K562 (cell line): Measurements from ENCODE around the gene PBXIP1. TPM values are rescaled to one million over a fixed set of nuclear protein-coding genes. Genes with fewer than 3 reads are reported as not detected.

Experiments used
- ATAC-seq: fragments of 200-7000 bp; cut with Tn5 transposase; 3 replicates; pipeline ENCODE4 v1.9.1; 2020; ENCODE audit warnings: moderate library complexity
- BruUV-seq: library from RNA; stranded (reverse); fragments of 400-500 nt; replicated peaks from 2 replicates; lab custom pipeline; 2021; lab: Mats Ljungman, UMichigan
- CTCF ChIA-PET: fragments of 300-600 bp; formaldehyde crosslinking; extraction: SDS; loops from one replicate; lab custom pipeline; 2021; ENCODE audit warnings: low intra/inter-chr PET ratio; lab: Yijun Ruan, JAX
- POLR2A ChIA-PET: fragments of 300-600, 350-650 bp; sonication (Branson Sonifier 250); formaldehyde crosslinking; extraction: SDS; loops from one replicate; lab custom pipeline; 2021; ENCODE audit warnings: antibody characterized with exemption, inconsistent platforms; lab: Yijun Ruan, JAX
- DNase-seq, 4 experiments: peaks; one replicate each; pipeline versions ENCODE4 v3.0.0 to v3.0.0-alpha.2; 2011 to 2018; ENCODE audit warnings: low spot score in 3 of 4, mixed read lengths in 3 of 4; ENCODE audit errors: extremely low read depth in 1 of 4
- FAIRE-seq: peaks from 2 replicates; lab custom pipeline; 2011; peaks lifted over from hg19 to GRCh38; lab: Jason Lieb, UNC
- H2AFZ ChIP-seq: 2 replicates; pipeline ENCODE4 v1.6.0; 2011; ENCODE audit warnings: low read depth, low read length, control low read depth, inconsistent platforms
- H3K27ac ChIP-seq: fragments of 200-600 bp; 3 replicates; pipeline ENCODE4 v1.8.0; 2011; ENCODE audit warnings: low read depth, mild to moderate bottlenecking, control low read depth, inconsistent platforms, low read length, moderate library complexity, mixed read lengths; ENCODE audit errors: extremely low read depth
- H3K27me3 ChIP-seq, 2 experiments: fragments of 300-600 bp in 1 of 2; 2 replicates in 1 of 2; 3 replicates in 1 of 2; pipeline versions ENCODE4 v1.6.0 to v1.8.0; 2011; ENCODE audit warnings: inconsistent platforms in 2 of 2, low read length in 2 of 2, mild to moderate bottlenecking in 1 of 2, mixed read lengths in 1 of 2, moderate library complexity in 1 of 2; ENCODE audit not compliant: control insufficient read depth in 2 of 2, insufficient read depth in 2 of 2
- H3K36me3 ChIP-seq: fragments of 300-600 bp; 3 replicates; pipeline ENCODE4 v1.8.0; 2011; ENCODE audit warnings: mild to moderate bottlenecking, low read length, inconsistent platforms; ENCODE audit not compliant: control insufficient read depth, insufficient read depth
- H3K4me1 ChIP-seq, 2 experiments: fragments of 200-600 bp in 1 of 2; replicated peaks in 1 of 2; 2 replicates in 1 of 2; 3 replicates in 1 of 2; pipeline versions ENCODE4 v1.5.1 to v1.8.0; 2011; ENCODE audit warnings: inconsistent platforms in 2 of 2, low read length in 2 of 2, mild to moderate bottlenecking in 1 of 2, mixed read lengths in 1 of 2, moderate library complexity in 1 of 2; ENCODE audit not compliant: control insufficient read depth in 2 of 2, insufficient read depth in 2 of 2
- H3K4me2 ChIP-seq: 2 replicates; pipeline ENCODE4 v1.6.1; 2011; ENCODE audit warnings: low read length, control low read depth, inconsistent platforms, mixed read lengths; ENCODE audit not compliant: insufficient read depth
- H3K4me3 ChIP-seq: fragments of 200-600 bp; sonication (generic), shearing (Covaris generic); 2 replicates; pipeline ENCODE4 v1.5.1; 2016; ENCODE audit warnings: control low read depth, inconsistent platforms
- H3K79me2 ChIP-seq: fragments of 200-600 bp; 3 replicates; pipeline ENCODE4 v1.8.0; 2011; ENCODE audit warnings: low read length, inconsistent platforms; ENCODE audit not compliant: control insufficient read depth, insufficient read depth
- H3K9ac ChIP-seq, 2 experiments: 2 replicates each; pipeline versions ENCODE4 v1.6.0 to v1.6.1; 2011; ENCODE audit warnings: low read depth in 2 of 2, low read length in 2 of 2, control low read depth in 1 of 2, inconsistent platforms in 1 of 2, mild to moderate bottlenecking in 1 of 2, mixed read lengths in 1 of 2; ENCODE audit not compliant: insufficient read depth in 1 of 2
- H3K9me1 ChIP-seq: one replicate; pipeline ENCODE4 v1.6.0; 2011; ENCODE audit warnings: inconsistent platforms, mild to moderate bottlenecking, low read length, moderate library complexity; ENCODE audit not compliant: control insufficient read depth, insufficient read depth
- H3K9me3 ChIP-seq: replicated peaks from 2 replicates; pipeline ENCODE4 v1.5.1; 2011; ENCODE audit warnings: low read depth, low read length, inconsistent platforms; ENCODE audit not compliant: control insufficient read depth, insufficient read depth
- H4K20me1 ChIP-seq: replicated peaks from 2 replicates; pipeline ENCODE4 v1.6.1; 2011; ENCODE audit warnings: low read length, inconsistent platforms, mixed read lengths; ENCODE audit not compliant: control insufficient read depth, insufficient read depth
- FUS ChIP-seq: fragments of 200-400 bp; formaldehyde crosslinking; optimal IDR thresholded peaks from 2 replicates; pipeline ENCODE3; 2017; ENCODE audit warnings: low read depth, low read length
- HNRNPH1 ChIP-seq: fragments of 200-400 bp; formaldehyde crosslinking; optimal IDR thresholded peaks from 2 replicates; pipeline ENCODE3; 2017; ENCODE audit warnings: low read depth, mild to moderate bottlenecking, low read length, moderate library complexity
- NCOR1 ChIP-seq: fragments of 450-650 bp; IDR thresholded peaks from 2 replicates; pipeline ENCODE4 v1.6.1; 2016; ENCODE audit warnings: mild to moderate bottlenecking, moderate library complexity
- POLR3A ChIP-seq: IDR thresholded peaks from 2 replicates; pipeline ENCODE4 v1.6.1; 2011; ENCODE audit warnings: borderline replicate concordance, mild to moderate bottlenecking, moderate library complexity; ENCODE audit not compliant: insufficient read length, insufficient read depth; ENCODE audit errors: extremely low read depth
- SMAD2 ChIP-seq: fragments of 150-350 bp; IDR thresholded peaks from 2 replicates; pipeline ENCODE4 v1.6.1; 2014; ENCODE audit warnings: low read depth, mild to moderate bottlenecking, low read length
- THRB ChIP-seq: fragments of 450-650 bp; formaldehyde crosslinking; conservative IDR thresholded peaks from 2 replicates; pipeline ENCODE4 v1.4.0; 2022; ENCODE audit warnings: mild to moderate bottlenecking, missing genetic modification characterization
- TSHZ1 ChIP-seq: fragments of 250-450 bp; sonication (Bioruptor Pico); IDR thresholded peaks from 2 replicates; pipeline ENCODE4 v1.4.0; 2020; ENCODE audit warnings: mild to moderate bottlenecking, moderate library complexity
- ZBTB1 ChIP-seq: sonication (generic); formaldehyde crosslinking; IDR thresholded peaks from 2 replicates; pipeline ENCODE4 v1.8.1; 2023; ENCODE audit warnings: missing genetic modification reagents, low read depth, mild to moderate bottlenecking, borderline replicate concordance
- ZNF699 ChIP-seq: fragments of 250-450 bp; sonication (Bioruptor Pico); IDR thresholded peaks from 2 replicates; pipeline ENCODE4 v1.8.0; 2021; ENCODE audit warnings: mild to moderate bottlenecking, moderate library complexity; ENCODE audit not compliant: insufficient replicate concordance
- ZNF79 ChIP-seq: fragments of 250-450 bp; sonication (Bioruptor Pico); IDR thresholded peaks from 2 replicates; pipeline ENCODE4 v1.4.0; 2020; ENCODE audit warnings: low read depth, mild to moderate bottlenecking, moderate library complexity
- WGBS: fragments of 100-300 bp; shearing (Covaris generic); methylation state at CpG from one replicate; pipeline ENCODE4 v1.1.6; 2016; ENCODE audit warnings: low coverage, mixed read lengths; ENCODE audit not compliant: insufficient coverage; ENCODE audit errors: missing lambda C conversion rate; 5-methylcytosine and 5-hydroxymethylcytosine counted together
- in situ Hi-C: fragments of 300-500 bp; cut with MboI; formaldehyde crosslinking; loops from 4 replicates; pipeline ENCODE4 v1.15.0; 2018; ENCODE audit warnings: inconsistent platforms, mixed read lengths
- intact Hi-C: fragments of 100-400 bp; cut with micrococcal nuclease; formaldehyde crosslinking; loops from 2 replicates; pipeline ENCODE4 v1.14.2; 2022
- polyA plus RNA-seq, 8 experiments: library from polyadenylated mRNA; depleted of rRNA in 4 of 8; stranded (reverse) in 5 of 8; unstranded in 3 of 8; fragments of >200 nt; fragmentation: Nextera tagmentation in 2 of 8; fragmentation: Illumina TruSeq in 1 of 8; extraction: Ambion mirVana in 2 of 8; extraction: Trizol in 1 of 8; gene quantifications; 2 replicates each; pipeline versions ENCODE4 v1.2.1 to v1.2.3, GENCODE V29; 2011 to 2014; ENCODE audit warnings: inconsistent platforms in 1 of 8, missing spikeins in 1 of 8
- total RNA-seq, 7 experiments: library from RNA; depleted of rRNA in 6 of 7; stranded (reverse); fragments of >200 nt in 6 of 7; fragmentation: Illumina TruSeq in 2 of 7; extraction: Trizol in 2 of 7; gene quantifications; 2 replicates each; pipeline versions ENCODE4 v1.2.1 to v1.2.3, GENCODE V29; 2011 to 2021; ENCODE audit warnings: low replicate concordance in 1 of 7

Gene PBXIP1
- total and polyA plus RNA-seq, 9 of the 15 experiments (the other 6 are each of a cell fraction or from before 2014, with no cell fraction given): 0.13 to 8.3 (median 5.8) TPM

GRCh38 chr1:154961207-154962155 is 5.6 kb upstream of the PBXIP1 start, which contains the start of gene PYGO2:
Gene PYGO2 (minus strand): TSS chr1:154961782. CDS start chr1:154961576, 206 bp downstream.
- no peaks in the 10 kb centered on the region for H3K27me3 ChIP-seq
- peak; percentile 52 for FAIRE-seq
- H3K9me3 ChIP-seq: no peaks in the 10 kb centered on the region
- BruUV-seq: no TSS peak
- peaks cover 36% of the 10 kb centered on the region for H3K79me2 ChIP-seq
- peak within 1 kb of the TSS; percentile 91 for H3K4me3 ChIP-seq
- peak; percentile 91 for ATAC-seq
- ChIA-PET CTCF (interaction anchor here (0.5 to 2.7 kb wide), 8 partner anchors 35 to 402 kb away, joined by 3 to 28 read pairs (median 4); no protein-coding TSS in a partner anchor), POLR2A (interaction anchor here (0.6 to 7.0 kb wide), 11 partner anchors 9 to 348 kb away, joined by 3 to 80 read pairs (median 4); partner anchors contain the start of genes CKS1B, PMVK and SHC1)
- intact Hi-C loops: loop anchor here (2.0 to 5.0 kb wide), 3 partner anchors 39 to 121 kb away; no protein-coding TSS in a partner anchor
- peaks cover 27 to 55% of the 10 kb centered on the region in 2 experiments for H3K4me1 ChIP-seq
- no peaks in the 10 kb centered on the region for H4K20me1 ChIP-seq
- H3K9ac ChIP-seq: peak within 1 kb of the TSS; percentile 97 to 99
- H2AFZ ChIP-seq: peak within 1 kb of the TSS; percentile 98
- in situ Hi-C loops: no loop called here
- peaks cover 57% of the 10 kb centered on the region; the same call in 2 of the 3 replicates for H3K36me3 ChIP-seq
- H3K27ac ChIP-seq: peak within 1 kb of the TSS; percentile 99
- under 1% methylated on average over 80 of the region's 93 CpGs for WGBS
- H3K9me1 ChIP-seq: no peaks in the 10 kb centered on the region
- DNase-seq: peak; percentile 90 to 93 (median 92)
- H3K4me2 ChIP-seq: peak within 1 kb of the TSS; percentile 90
- TF ChIP-seq NCOR1 (peak; percentile 54; the same call in 1 of the 2 replicates), TSHZ1 (CRISPR knock-in tag) (no peak), HNRNPH1 (no peak), POLR3A (no peak), SMAD2 (no peak), ZNF79 (CRISPR knock-in tag) (no peak), ZNF699 (no peak), THRB (CRISPR knock-in tag) (peak; percentile 85), ZBTB1 (CRISPR knock-in tag) (peak; percentile 72; the same call in 1 of the 2 replicates), FUS (peak; percentile 79)
